Gastroesophageal sphincter (tissue), 4 donors: Measurements from ENCODE around the gene SIRPA. TPM values are rescaled to one million over a fixed set of nuclear protein-coding genes. Genes with fewer than 3 reads are reported as not detected.

Experiments used
- ATAC-seq: fragments of 150-250 bp; one replicate; pipeline ENCODE4 v1.9.1; 2016; ENCODE audit warnings: mild to moderate bottlenecking, moderate library complexity
- H3K27ac ChIP-seq, 4 donors: fragments of 200-600 bp; sonication (generic) in 3 of 4; 1 replicate in 3 of 4; 2 replicates in 1 of 4; pipeline ENCODE4 v1.5.1; 2016 to 2019
- H3K27me3 ChIP-seq: fragments of 200-600 bp; sonication (generic); one replicate; pipeline ENCODE4 v1.5.1; 2019
- H3K36me3 ChIP-seq, 2 donors: fragments of 200-600 bp; sonication (generic); one replicate each; pipeline ENCODE4 v1.5.1; 2019; ENCODE audit warnings: control low read depth in 1 of 2
- H3K4me1 ChIP-seq, 3 donors: fragments of 200-600 bp; sonication (generic); 1 replicate in 2 of 3; 2 replicates in 1 of 3; pipeline ENCODE4 v1.5.1; 2016 to 2019; ENCODE audit warnings: control low read depth in 2 of 3
- H3K4me3 ChIP-seq, 2 donors: fragments of 200-600 bp; sonication (generic); one replicate each; pipeline ENCODE4 v1.5.1; 2019; ENCODE audit warnings: mild to moderate bottlenecking in 1 of 2, moderate library complexity in 1 of 2
- H3K9me3 ChIP-seq, 3 donors: fragments of 200-600 bp; sonication (generic); one replicate each; pipeline ENCODE4 v1.5.1; 2017 to 2019; ENCODE audit warnings: control low read depth in 2 of 3
- EP300 ChIP-seq: sonication (generic); formaldehyde crosslinking; IDR thresholded peaks from one replicate; pipeline ENCODE4 v1.6.1; 2017; ENCODE audit warnings: antibody characterized with exemption, mild to moderate bottlenecking
- POLR2A ChIP-seq, 2 donors: fragments of 450-650 bp; IDR thresholded peaks; one replicate each; pipeline ENCODE4 v1.6.1; 2017; ENCODE audit warnings: antibody characterized with exemption in 2 of 2, mild to moderate bottlenecking in 2 of 2, moderate library complexity in 1 of 2
- POLR2AphosphoS5 ChIP-seq: sonication (generic); formaldehyde crosslinking; IDR thresholded peaks from one replicate; pipeline ENCODE4 v1.6.1; 2017; ENCODE audit warnings: antibody characterized with exemption
- WGBS, 2 donors: methylation state at CpG; one replicate each; pipeline ENCODE4 v1.1.5; 2018; ENCODE audit warnings: low coverage in 1 of 2; 5-methylcytosine and 5-hydroxymethylcytosine counted together
- total RNA-seq, 4 donors: library from RNA; depleted of rRNA; stranded (reverse); fragments of >200 nt; gene quantifications; one replicate each; pipeline ENCODE4 v1.1.0, GENCODE V29; 2016
- TF ChIP-seq, protein P1 (sequence below), 4 experiments: fragments of 200-600 bp in 2 of 4; fragments of 450-650 bp in 2 of 4; sonication (generic) in 1 of 4; IDR thresholded peaks; one replicate each; pipeline ENCODE4 v1.5.1; 2017 to 2019; ENCODE audit warnings: antibody characterized with exemption in 4 of 4, mild to moderate bottlenecking in 2 of 4, moderate library complexity in 2 of 4

SIRPA gene
- total RNA-seq, 4 donors from 2014 or later = 11.7 to 31.7 (median 27.4) TPM

DNA sequence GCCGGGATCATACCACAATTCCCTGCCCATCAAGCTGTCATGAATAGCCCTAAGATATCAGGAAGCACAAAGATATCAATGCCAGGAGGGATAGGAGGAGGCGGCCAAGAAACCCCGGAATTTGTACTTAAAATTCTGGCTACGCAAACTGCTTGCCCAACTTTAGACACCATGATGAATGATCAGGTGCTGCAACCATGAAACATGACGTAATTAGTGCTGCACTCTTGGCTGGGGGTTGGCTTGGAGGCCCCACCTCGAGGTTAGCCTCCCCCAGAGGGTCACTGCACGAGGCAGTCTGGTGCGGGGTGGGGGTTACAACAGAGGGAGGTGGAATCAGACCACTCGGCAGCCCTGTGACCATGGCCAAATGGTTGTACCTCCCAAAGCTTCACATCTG, 8.9 kb downstream of the SIRPA start:
- whole genome bisulfite sequencing, 2 donors = 64 to 69% methylated on average over 3 to 5 of the region's 9 CpGs

GRCh38 chr20:1905009-1905408, 9.8 kb downstream of the SIRPA start:
- H3K9me3 ChIP-seq = no peaks in the 10 kb centered on the region
- H3K36me3 ChIP-seq = peaks cover 0 to 24% of the 10 kb centered on the region in 2 donors
- TF ChIP-seq EP300 (no peak), POLR2A (IDR thresholded peaks at IDR 0.05) (no peak), POLR2AphosphoS5 (no peak)
- TF ChIP-seq, protein P1, sequence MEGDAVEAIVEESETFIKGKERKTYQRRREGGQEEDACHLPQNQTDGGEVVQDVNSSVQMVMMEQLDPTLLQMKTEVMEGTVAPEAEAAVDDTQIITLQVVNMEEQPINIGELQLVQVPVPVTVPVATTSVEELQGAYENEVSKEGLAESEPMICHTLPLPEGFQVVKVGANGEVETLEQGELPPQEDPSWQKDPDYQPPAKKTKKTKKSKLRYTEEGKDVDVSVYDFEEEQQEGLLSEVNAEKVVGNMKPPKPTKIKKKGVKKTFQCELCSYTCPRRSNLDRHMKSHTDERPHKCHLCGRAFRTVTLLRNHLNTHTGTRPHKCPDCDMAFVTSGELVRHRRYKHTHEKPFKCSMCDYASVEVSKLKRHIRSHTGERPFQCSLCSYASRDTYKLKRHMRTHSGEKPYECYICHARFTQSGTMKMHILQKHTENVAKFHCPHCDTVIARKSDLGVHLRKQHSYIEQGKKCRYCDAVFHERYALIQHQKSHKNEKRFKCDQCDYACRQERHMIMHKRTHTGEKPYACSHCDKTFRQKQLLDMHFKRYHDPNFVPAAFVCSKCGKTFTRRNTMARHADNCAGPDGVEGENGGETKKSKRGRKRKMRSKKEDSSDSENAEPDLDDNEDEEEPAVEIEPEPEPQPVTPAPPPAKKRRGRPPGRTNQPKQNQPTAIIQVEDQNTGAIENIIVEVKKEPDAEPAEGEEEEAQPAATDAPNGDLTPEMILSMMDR (IDR thresholded peaks at IDR 0.05) = no peak
- peaks cover 0 to 9% (median 0%) of the 10 kb centered on the region in 3 donors for H3K4me1 ChIP-seq
- no peaks in the 10 kb centered on the region for H3K27me3 ChIP-seq
- ATAC-seq = no peak
- H3K4me3 ChIP-seq = no peak overlapping the region
- 92% methylated on average over 8 to 9 of the region's 10 CpGs for WGBS, 2 donors
- no peak overlapping the region for H3K27ac ChIP-seq

More for the DNA sequence above, 8.9 kb downstream of the SIRPA start:
- peaks cover 0 to 24% of the 10 kb centered on the region in 2 donors for H3K36me3 ChIP-seq
- no peak overlapping the region for H3K4me3 ChIP-seq
- ATAC-seq = no peak
- H3K27me3 ChIP-seq = no peaks in the 10 kb centered on the region
- no peak overlapping the region for H3K27ac ChIP-seq
- no peaks in the 10 kb centered on the region for H3K9me3 ChIP-seq
- H3K4me1 ChIP-seq = peaks cover 0 to 18% (median 0%) of the 10 kb centered on the region in 3 donors
- no peak for TF ChIP-seq POLR2AphosphoS5
- no peak for TF ChIP-seq POLR2A (IDR thresholded peaks at IDR 0.05)
- TF ChIP-seq EP300 = no peak
- TF ChIP-seq, protein P1 (IDR thresholded peaks at IDR 0.05) = no peak

- H3K36me3 ChIP-seq = peaks cover 0 to 24% of the 10 kb centered on the region in 2 donors
- no peak overlapping the region for H3K27ac ChIP-seq
- no peak for ATAC-seq
- no peaks in the 10 kb centered on the region for H3K27me3 ChIP-seq
- H3K4me1 ChIP-seq = peaks cover 0 to 2% (median 0%) of the 10 kb centered on the region in 3 donors
- H3K9me3 ChIP-seq = no peaks in the 10 kb centered on the region
- no peak overlapping the region for H3K4me3 ChIP-seq
- TF ChIP-seq, protein P1 (IDR thresholded peaks at IDR 0.05) = no peak
- no peak for TF ChIP-seq POLR2A (IDR thresholded peaks at IDR 0.05)
- no peak for TF ChIP-seq POLR2AphosphoS5
- no peak for TF ChIP-seq EP300
- WGBS, 2 donors = 90 to 96% methylated on average over 5 of the region's 9 CpGs
Observed at GRCh38 chr20:1905693-1906092, 10.5 kb downstream of the SIRPA start.

- Histone ChIP-seq H3K4me3 (no peak overlapping the region), H3K27me3 (no peaks in the 10 kb centered on the region), H3K4me1 (no peaks in the 10 kb centered on the region), H3K27ac (no peak overlapping the region), H3K36me3 (peaks cover 0 to 24% of the 10 kb centered on the region in 2 donors), H3K9me3 (no peaks in the 10 kb centered on the region)
- no peak for TF ChIP-seq EP300
- no peak for TF ChIP-seq POLR2A (IDR thresholded peaks at IDR 0.05)
- TF ChIP-seq, protein P1 (IDR thresholded peaks at IDR 0.05) = no peak
- no peak for TF ChIP-seq POLR2AphosphoS5
- 71 to 81% methylated on average over 5 to 8 of the region's 9 CpGs for WGBS, 2 donors
- ATAC-seq = no peak
Observed at GRCh38 chr20:1906361-1907051, 11.3 kb downstream of the SIRPA start.

- TF ChIP-seq, protein P1 (IDR thresholded peaks at IDR 0.05) = no peak
- TF ChIP-seq POLR2AphosphoS5 = no peak
- TF ChIP-seq EP300 = no peak
- no peak for TF ChIP-seq POLR2A (IDR thresholded peaks at IDR 0.05)
- ATAC-seq = no peak
Observed at GRCh38 chr20:1907586-1907985, 12.4 kb downstream of the SIRPA start.

More at GRCh38 chr20:1907586-1907985, 12.4 kb downstream of the SIRPA start:
- peaks cover 0 to 26% of the 10 kb centered on the region in 2 donors for H3K36me3 ChIP-seq
- no peak overlapping the region for H3K27ac ChIP-seq
- H3K4me3 ChIP-seq = no peak overlapping the region
- WGBS, 2 donors = no CpG with 5 or more reads among the region's 6 CpGs
- H3K4me1 ChIP-seq = peaks cover 0 to under 1% (median 0%) of the 10 kb centered on the region in 3 donors
- H3K9me3 ChIP-seq = no peaks in the 10 kb centered on the region
- no peaks in the 10 kb centered on the region for H3K27me3 ChIP-seq
